Activated gamma-delta T cell (primary cell): ENCODE data around the gene CC2D1A.
"Not testable (repeated sequence)": the region's sequence is repeated elsewhere in the genome, so short reads cannot be mapped to it uniquely, and the experiment has no call there.

Experiments
- DNase-seq: peaks from one replicate; lab custom pipeline; 2025; lab: John Stamatoyannopoulos, UW

Gene CC2D1A

GRCh38 chr19:13908674-13909073 is 2.7 kb downstream of the CC2D1A start:
- no peak for DNase-seq

- no peak for DNase-seq
Observed at GRCh38 chr19:13909430-13909829, 3.4 kb downstream of the CC2D1A start.

- DNase-seq = no peak
Observed at GRCh38 chr19:13913352-13913751, 7.4 kb downstream of the CC2D1A start.

GRCh38 chr19:13914777-13915176 is 8.8 kb downstream of the CC2D1A start:
- no peak for DNase-seq

GRCh38 chr19:13917888-13918406 is 11.9 kb downstream of the CC2D1A start:
- DNase-seq = no peak

GRCh38 chr19:13918726-13919411 is 12.9 kb downstream of the CC2D1A start:
- no peak for DNase-seq

GRCh38 chr19:13920524-13920923 is 14.5 kb downstream of the CC2D1A start:
- DNase-seq = no peak

- DNase-seq = no peak
Observed at GRCh38 chr19:13920940-13921747, 15.1 kb downstream of the CC2D1A start.

GRCh38 chr19:13922118-13922517 is 16.1 kb downstream of the CC2D1A start:
- DNase-seq = not testable (repeated sequence)

GRCh38 chr19:13923194-13923987 is 17.4 kb downstream of the CC2D1A start:
- no peak for DNase-seq

- no peak for DNase-seq
Observed at GRCh38 chr19:13926010-13926409, 20.0 kb downstream of the CC2D1A start.

- DNase-seq = no peak
Observed at GRCh38 chr19:13926715-13927114, 20.7 kb downstream of the CC2D1A start.

- no peak for DNase-seq
Observed at GRCh38 chr19:13929340-13929739, 23.3 kb downstream of the CC2D1A start.

- DNase-seq = no peak
Observed at GRCh38 chr19:13929956-13930355, 24.0 kb downstream of the CC2D1A start.

GRCh38 chr19:13930402-13930801 is 24.4 kb downstream of the CC2D1A start:
- DNase-seq = no peak

GRCh38 chr19:13931391-13932148 is 25.6 kb downstream of the CC2D1A start:
- DNase-seq = no peak

- DNase-seq = no peak
Observed at GRCh38 chr19:13932149-13932637, 26.2 kb downstream of the CC2D1A start.

- DNase-seq = no peak
Observed at GRCh38 chr19:13932911-13933393, 27.0 kb downstream of the CC2D1A start.

GRCh38 chr19:13934785-13935109 is 28.7 kb downstream of the CC2D1A start:
- no peak for DNase-seq

GRCh38 chr19:13935765-13936510 is 29.9 kb downstream of the CC2D1A start:
- DNase-seq = no peak
